Keratinocyte (primary cell): ENCODE measurements around the gene HIP1R.

Source experiments
- CTCF ChIP-seq, 3 experiments: IDR thresholded peaks in 1 of 3; conservative IDR thresholded peaks in 1 of 3; optimal IDR thresholded peaks in 1 of 3; 2 replicates in 2 of 3; 3 replicates in 1 of 3; pipeline versions ENCODE3 to v1.5.1; 2011; ENCODE audit warnings: low read length in 3 of 3, mild to moderate bottlenecking in 3 of 3, moderate library complexity in 2 of 3, control low read depth in 1 of 3, inconsistent platforms in 1 of 3; ENCODE audit not compliant: insufficient read depth in 2 of 3; ENCODE audit errors: extremely low read depth in 1 of 3
- EZH2 ChIP-seq: IDR thresholded peaks from one replicate; pipeline ENCODE4 v1.6.1; 2012; ENCODE audit warnings: inconsistent platforms, mild to moderate bottlenecking, low read length, moderate library complexity

DNA sequence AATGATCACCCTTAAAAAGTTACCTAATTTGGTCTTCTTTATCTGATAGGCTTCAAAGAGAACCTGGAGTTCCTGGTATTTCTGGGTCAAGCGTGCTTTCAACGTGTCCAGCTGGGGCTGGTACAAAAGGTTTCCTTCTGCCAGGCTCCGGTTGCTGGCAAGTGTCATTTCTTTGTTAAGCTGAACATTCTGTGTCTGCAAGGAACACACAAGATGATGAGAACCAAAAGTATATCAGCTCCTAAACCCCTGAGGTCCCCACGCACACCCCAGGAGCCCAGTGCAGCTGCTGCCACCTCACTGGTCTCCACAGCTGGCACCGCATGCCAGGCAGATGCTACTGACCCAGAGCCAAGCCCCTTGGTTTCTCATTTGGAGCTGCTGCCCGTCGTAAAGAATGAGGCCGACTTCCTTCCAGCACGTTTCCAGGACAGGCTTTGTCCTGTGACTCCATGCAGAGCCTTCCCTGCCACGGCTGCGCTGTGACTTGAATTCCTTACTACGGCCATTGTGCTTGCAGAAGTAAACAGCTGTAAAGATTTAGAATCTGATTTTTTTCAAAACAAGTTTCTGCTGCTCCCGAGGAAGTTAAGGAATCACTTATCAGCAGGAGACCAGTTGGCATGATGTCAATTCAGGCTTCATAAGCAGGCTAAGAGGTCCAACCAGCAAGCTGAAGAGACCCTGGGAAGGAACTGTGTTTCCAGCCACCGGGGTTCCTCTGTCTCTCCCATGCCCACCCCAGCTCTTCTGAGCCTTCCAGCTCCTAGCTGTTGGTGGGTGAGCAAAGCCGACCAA is 35.8 kb downstream of the HIP1R start:
- no peak for TF ChIP-seq CTCF (optimal IDR thresholded peaks at IDR 0.05 in 1 of 3, IDR thresholded peaks at IDR 0.05 in 1 of 3, conservative IDR thresholded peaks at IDR 0.05 in 1 of 3; ENCODE audit: extremely low read depth in 1 of 3, insufficient read depth in 2 of 3, low read length in 3 of 3)
- no peak for TF ChIP-seq EZH2
